Parathyroid adenoma (tissue), 2 donors: ENCODE data around the gene SPSB1.
A peak's percentile ranks its signal among the peaks of the same experiment; 100 is the strongest.

Experiments
- H2AFZ ChIP-seq: fragments of 300-600 bp; sonication (generic); one replicate; pipeline ENCODE4 v1.7.0; 2017; ENCODE audit warnings: antibody characterized with exemption, mild to moderate bottlenecking
- H3K27ac ChIP-seq: fragments of 300-600 bp; sonication (generic); one replicate; pipeline ENCODE4 v1.7.0; 2017
- H3K27me3 ChIP-seq: fragments of 300-600 bp; sonication (generic); one replicate; pipeline ENCODE4 v1.7.0; 2017; ENCODE audit warnings: low read length; ENCODE audit not compliant: control insufficient read depth, insufficient read depth
- H3K36me3 ChIP-seq: fragments of 300-600 bp; sonication (generic); one replicate; pipeline ENCODE4 v1.7.0; 2017; ENCODE audit warnings: low read length; ENCODE audit not compliant: control insufficient read depth, insufficient read depth
- H3K4me1 ChIP-seq: fragments of 300-600 bp; sonication (generic); one replicate; pipeline ENCODE4 v1.7.0; 2017; ENCODE audit warnings: control low read depth
- H3K4me2 ChIP-seq: fragments of 300-600 bp; sonication (generic); one replicate; pipeline ENCODE4 v1.7.0; 2017; ENCODE audit warnings: low read length
- H3K4me3 ChIP-seq: fragments of 300-600 bp; sonication (generic); one replicate; pipeline ENCODE4 v1.7.0; 2017; ENCODE audit warnings: low read depth, low read length
- H3K79me2 ChIP-seq: fragments of 300-600 bp; sonication (generic); one replicate; pipeline ENCODE4 v1.7.0; 2017; ENCODE audit warnings: control low read depth
- H3K9ac ChIP-seq: fragments of 300-600 bp; sonication (generic); one replicate; pipeline ENCODE4 v1.7.0; 2017; ENCODE audit warnings: mild to moderate bottlenecking
- H3K9me3 ChIP-seq: fragments of 300-600 bp; sonication (generic); one replicate; pipeline ENCODE4 v1.7.0; 2017; ENCODE audit warnings: low read length; ENCODE audit not compliant: control insufficient read depth
- TF ChIP-seq, protein P1 (sequence below): fragments of 300-600 bp; sonication (generic); IDR thresholded peaks from one replicate; pipeline ENCODE4 v1.7.0; 2017; ENCODE audit warnings: antibody characterized with exemption, mild to moderate bottlenecking
- donor health status: primary hyperparathyroidism.

Gene SPSB1

DNA sequence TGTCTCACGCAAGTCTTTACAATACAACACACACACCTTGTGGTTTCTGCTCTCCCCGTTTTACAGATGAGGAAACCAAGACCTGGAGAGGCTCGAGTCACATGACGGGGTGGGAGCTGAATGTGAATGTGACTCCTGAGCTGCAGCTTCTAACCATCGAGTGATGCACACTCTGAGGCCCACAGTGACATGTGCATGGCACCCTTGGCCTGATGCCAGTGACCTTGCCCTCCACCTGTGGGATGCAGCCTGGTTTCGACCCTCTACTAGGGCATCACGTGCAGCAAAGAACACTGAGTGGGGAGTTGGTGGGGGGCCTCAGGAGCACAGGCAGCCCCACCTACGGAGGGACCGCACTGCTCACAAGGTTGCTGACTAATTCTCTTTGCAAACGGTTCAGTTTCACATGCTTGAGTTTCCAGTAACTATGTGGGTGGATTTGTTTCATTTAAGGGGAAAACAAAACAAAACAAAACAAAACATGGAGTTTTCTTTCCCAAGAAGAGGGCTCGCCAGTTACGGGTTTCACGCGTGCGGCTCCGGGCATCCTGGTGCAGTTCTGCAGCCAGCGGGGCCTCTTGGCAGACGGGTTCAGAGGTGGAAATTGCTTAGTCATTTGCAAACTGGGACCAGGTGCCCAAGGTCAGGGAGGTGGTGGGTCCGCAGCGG lies 22.9 kb downstream of the SPSB1 start:
- Histone ChIP-seq H3K79me2 (peaks cover 4% of the 10 kb centered on the region), H3K36me3 (no peaks in the 10 kb centered on the region), H3K4me1 (peaks cover 8% of the 10 kb centered on the region), H3K4me2 (peak overlapping the region; percentile 66), H3K27ac (peak overlapping the region; percentile 53), H3K4me3 (peak overlapping the region; percentile 41), H2AFZ (no peak overlapping the region), H3K27me3 (no peaks in the 10 kb centered on the region), H3K9ac (no peak overlapping the region), H3K9me3 (no peaks in the 10 kb centered on the region)
- TF ChIP-seq, protein P1, sequence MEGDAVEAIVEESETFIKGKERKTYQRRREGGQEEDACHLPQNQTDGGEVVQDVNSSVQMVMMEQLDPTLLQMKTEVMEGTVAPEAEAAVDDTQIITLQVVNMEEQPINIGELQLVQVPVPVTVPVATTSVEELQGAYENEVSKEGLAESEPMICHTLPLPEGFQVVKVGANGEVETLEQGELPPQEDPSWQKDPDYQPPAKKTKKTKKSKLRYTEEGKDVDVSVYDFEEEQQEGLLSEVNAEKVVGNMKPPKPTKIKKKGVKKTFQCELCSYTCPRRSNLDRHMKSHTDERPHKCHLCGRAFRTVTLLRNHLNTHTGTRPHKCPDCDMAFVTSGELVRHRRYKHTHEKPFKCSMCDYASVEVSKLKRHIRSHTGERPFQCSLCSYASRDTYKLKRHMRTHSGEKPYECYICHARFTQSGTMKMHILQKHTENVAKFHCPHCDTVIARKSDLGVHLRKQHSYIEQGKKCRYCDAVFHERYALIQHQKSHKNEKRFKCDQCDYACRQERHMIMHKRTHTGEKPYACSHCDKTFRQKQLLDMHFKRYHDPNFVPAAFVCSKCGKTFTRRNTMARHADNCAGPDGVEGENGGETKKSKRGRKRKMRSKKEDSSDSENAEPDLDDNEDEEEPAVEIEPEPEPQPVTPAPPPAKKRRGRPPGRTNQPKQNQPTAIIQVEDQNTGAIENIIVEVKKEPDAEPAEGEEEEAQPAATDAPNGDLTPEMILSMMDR = no peak

DNA sequence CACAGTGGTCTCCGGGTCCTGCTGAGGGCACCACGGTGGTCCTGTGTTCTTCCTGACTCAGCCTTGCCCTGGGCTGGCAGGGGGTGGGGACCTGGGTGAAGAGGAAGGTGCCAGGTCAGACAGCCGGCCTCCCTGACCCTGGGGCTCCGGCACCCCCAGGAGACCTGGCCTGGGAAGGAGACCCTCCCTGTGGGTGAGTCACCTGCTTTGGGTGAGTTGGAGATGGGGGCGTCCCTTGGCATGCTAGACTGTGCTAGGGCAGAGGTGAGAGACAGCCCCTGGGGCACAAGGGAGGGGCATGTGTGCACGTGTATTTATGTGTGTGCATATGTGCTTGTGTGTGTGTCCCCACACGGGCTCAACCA lies 23.4 kb downstream of the SPSB1 start:
- Histone ChIP-seq H3K4me2 (peak overlapping the region; percentile 50), H3K4me3 (peak overlapping the region; percentile 41), H2AFZ (no peak overlapping the region), H3K27ac (peak overlapping the region; percentile 53), H3K79me2 (peaks cover 4% of the 10 kb centered on the region), H3K4me1 (peaks cover 9% of the 10 kb centered on the region), H3K9me3 (no peaks in the 10 kb centered on the region), H3K9ac (no peak overlapping the region), H3K27me3 (no peaks in the 10 kb centered on the region), H3K36me3 (no peaks in the 10 kb centered on the region)
- TF ChIP-seq, protein P1 = no peak

- H3K4me1 ChIP-seq = peaks cover 12% of the 10 kb centered on the region
- TF ChIP-seq, protein P1 = no peak
These were observed 23.8 kb downstream of the SPSB1 start for GRCh38 chr1:9316512-9316911.

GRCh38 chr1:9317072-9317471 lies 24.4 kb downstream of the SPSB1 start:
- Histone ChIP-seq H3K4me2 (no peak overlapping the region), H3K27me3 (no peaks in the 10 kb centered on the region), H3K9ac (no peak overlapping the region), H3K4me3 (no peak overlapping the region), H3K79me2 (peaks cover 4% of the 10 kb centered on the region), H2AFZ (no peak overlapping the region), H3K36me3 (no peaks in the 10 kb centered on the region), H3K27ac (no peak overlapping the region), H3K9me3 (no peaks in the 10 kb centered on the region), H3K4me1 (peaks cover 14% of the 10 kb centered on the region)
- TF ChIP-seq, protein P1 = no peak

More at GRCh38 chr1:9316512-9316911, 23.8 kb downstream of the SPSB1 start:
- H3K4me2 ChIP-seq = no peak overlapping the region
- H3K4me3 ChIP-seq = no peak overlapping the region
- no peak overlapping the region for H3K9ac ChIP-seq
- no peak overlapping the region for H2AFZ ChIP-seq
- H3K9me3 ChIP-seq = no peaks in the 10 kb centered on the region
- no peaks in the 10 kb centered on the region for H3K27me3 ChIP-seq
- H3K27ac ChIP-seq = no peak overlapping the region
- H3K36me3 ChIP-seq = no peaks in the 10 kb centered on the region
- H3K79me2 ChIP-seq = peaks cover 4% of the 10 kb centered on the region
